Body of pancreas (tissue), 4 donors: ENCODE measurements around the gene TNNC1.

Experiments
- POLR2A ChIP-seq, 3 donors: fragments of 450-650 bp; IDR thresholded peaks; one replicate each; pipeline ENCODE4 v1.6.1; 2016; ENCODE audit warnings: antibody characterized with exemption in 3 of 3, mild to moderate bottlenecking in 2 of 3
- TF ChIP-seq, protein P1 (sequence below), 7 experiments: fragments of 450-650 bp in 4 of 7; fragments of 200-600 bp in 3 of 7; sonication (generic) in 3 of 7; IDR thresholded peaks; one replicate each; pipeline ENCODE4 v1.5.1; 2016 to 2019; ENCODE audit warnings: antibody characterized with exemption in 7 of 7

DNA sequence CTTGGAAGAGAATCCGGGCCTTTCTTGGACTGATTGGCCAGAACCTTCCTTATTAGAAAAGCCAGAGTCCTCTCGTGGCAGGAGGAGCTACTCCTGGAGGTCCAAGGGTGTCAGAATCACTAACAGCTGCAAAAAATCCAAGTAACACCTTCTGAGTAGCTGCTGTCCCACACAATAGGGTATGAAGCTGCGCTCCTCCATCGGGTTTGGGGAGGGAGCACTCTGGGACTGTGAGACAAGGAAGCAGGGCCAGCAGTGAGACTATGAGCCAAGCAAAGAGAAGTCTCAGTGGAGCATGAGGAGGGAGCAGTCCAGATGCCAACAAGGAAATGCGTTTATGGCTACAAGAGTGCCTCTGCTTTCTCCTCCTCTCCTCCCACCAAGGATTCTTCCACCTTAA, 30.7 kb downstream of the TNNC1 start:
- TF ChIP-seq, protein P1, sequence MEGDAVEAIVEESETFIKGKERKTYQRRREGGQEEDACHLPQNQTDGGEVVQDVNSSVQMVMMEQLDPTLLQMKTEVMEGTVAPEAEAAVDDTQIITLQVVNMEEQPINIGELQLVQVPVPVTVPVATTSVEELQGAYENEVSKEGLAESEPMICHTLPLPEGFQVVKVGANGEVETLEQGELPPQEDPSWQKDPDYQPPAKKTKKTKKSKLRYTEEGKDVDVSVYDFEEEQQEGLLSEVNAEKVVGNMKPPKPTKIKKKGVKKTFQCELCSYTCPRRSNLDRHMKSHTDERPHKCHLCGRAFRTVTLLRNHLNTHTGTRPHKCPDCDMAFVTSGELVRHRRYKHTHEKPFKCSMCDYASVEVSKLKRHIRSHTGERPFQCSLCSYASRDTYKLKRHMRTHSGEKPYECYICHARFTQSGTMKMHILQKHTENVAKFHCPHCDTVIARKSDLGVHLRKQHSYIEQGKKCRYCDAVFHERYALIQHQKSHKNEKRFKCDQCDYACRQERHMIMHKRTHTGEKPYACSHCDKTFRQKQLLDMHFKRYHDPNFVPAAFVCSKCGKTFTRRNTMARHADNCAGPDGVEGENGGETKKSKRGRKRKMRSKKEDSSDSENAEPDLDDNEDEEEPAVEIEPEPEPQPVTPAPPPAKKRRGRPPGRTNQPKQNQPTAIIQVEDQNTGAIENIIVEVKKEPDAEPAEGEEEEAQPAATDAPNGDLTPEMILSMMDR (IDR thresholded peaks at IDR 0.05): no peak
- no peak for TF ChIP-seq POLR2A (IDR thresholded peaks at IDR 0.05)
